ENCODE data around the gene DNAJB6. TPM values are rescaled to one million over a fixed set of nuclear protein-coding genes. Genes with fewer than 3 reads are reported as not detected.

Gene DNAJB6
- total RNA-seq, 2 experiments from 2014 or later, result 56.4 to 65.9 TPM

- Histone ChIP-seq H3K4me2 (ENCODE audit: low read length) (no peak overlapping the region), H3K4me1 (ENCODE audit: insufficient read depth, low read length, poor library complexity, severe bottlenecking) (no peaks in the 10 kb centered on the region), H2AFZ (ENCODE audit: low read length) (no peak overlapping the region), H3K9me2 (ENCODE audit: insufficient read depth, low read length) (no peaks in the 10 kb centered on the region), H3K36me3 (ENCODE audit: insufficient read depth, low read length) (no peaks in the 10 kb centered on the region), H3K4me3 (ENCODE audit: low read depth, low read length, poor library complexity, severe bottlenecking) (no peak overlapping the region), H3K27ac (ENCODE audit: low read depth, low read length, poor library complexity, severe bottlenecking) (no peak overlapping the region), H4K20me1 (ENCODE audit: insufficient read depth, low read length) (no peaks in the 10 kb centered on the region), H3K9me3 (ENCODE audit: low read length) (no peaks in the 10 kb centered on the region), H3K79me2 (ENCODE audit: insufficient read depth, low read depth, low read length) (no peaks in the 10 kb centered on the region)
- BruUV-seq (replicated peaks), result no TSS peak
- CTCF ChIA-PET (ENCODE audit: unreplicated experiment), result no interaction called here
- intact Hi-C loops (cut with micrococcal nuclease; ENCODE audit: unreplicated experiment), result no loop called here
- no peak for TF ChIP-seq CTCF (conservative IDR thresholded peaks at IDR 0.05; ENCODE audit: low read length)
- TF ChIP-seq EZH2phosphoT487 (IDR thresholded peaks at IDR 0.05; ENCODE audit: borderline replicate concordance, low read depth, low read length), result no peak
- DNase-seq (ENCODE audit: low spot score), result no peak
- POLR2A ChIA-PET, result no interaction called here
Observed at GRCh38 chr7:157313645-157314044, 23.2 kb upstream of the DNAJB6 start.

GRCh38 chr7:157318015-157318706 lies 18.6 kb upstream of the DNAJB6 start:
- H3K9me3 ChIP-seq (ENCODE audit: low read length), result no peaks in the 10 kb centered on the region
- ChIA-PET POLR2A (interaction anchor here (0.8 to 2.5 kb wide), 3 partner anchors 10 to 16 kb away, joined by 3 to 8 read pairs (median 3); no protein-coding TSS in a partner anchor), CTCF (ENCODE audit: unreplicated experiment) (no interaction called here)
- no peak overlapping the region for H2AFZ ChIP-seq (ENCODE audit: low read length)
- H3K4me3 ChIP-seq (ENCODE audit: low read depth, low read length, poor library complexity, severe bottlenecking), result no peak overlapping the region
- H3K9me2 ChIP-seq (ENCODE audit: insufficient read depth, low read length), result no peaks in the 10 kb centered on the region
- TF ChIP-seq EZH2phosphoT487 (IDR thresholded peaks at IDR 0.05; ENCODE audit: borderline replicate concordance, low read depth, low read length) (no peak), CTCF (conservative IDR thresholded peaks at IDR 0.05; ENCODE audit: low read length) (no peak)
- BruUV-seq (replicated peaks), result no TSS peak
- no peaks in the 10 kb centered on the region for H3K4me1 ChIP-seq (ENCODE audit: insufficient read depth, low read length, poor library complexity, severe bottlenecking)
- no peak overlapping the region for H3K4me2 ChIP-seq (ENCODE audit: low read length)
- H3K79me2 ChIP-seq (ENCODE audit: insufficient read depth, low read depth, low read length), result no peaks in the 10 kb centered on the region
- intact Hi-C loops (cut with micrococcal nuclease; ENCODE audit: unreplicated experiment), result no loop called here
- H4K20me1 ChIP-seq (ENCODE audit: insufficient read depth, low read length), result no peaks in the 10 kb centered on the region
- no peaks in the 10 kb centered on the region for H3K36me3 ChIP-seq (ENCODE audit: insufficient read depth, low read length)
- DNase-seq (ENCODE audit: low spot score), result no peak
- no peak overlapping the region for H3K27ac ChIP-seq (ENCODE audit: low read depth, low read length, poor library complexity, severe bottlenecking)

GRCh38 chr7:157320608-157320980 lies 16.2 kb upstream of the DNAJB6 start:
- no peaks in the 10 kb centered on the region for H3K79me2 ChIP-seq (ENCODE audit: insufficient read depth, low read depth, low read length)
- DNase-seq (ENCODE audit: low spot score), result no peak
- H4K20me1 ChIP-seq (ENCODE audit: insufficient read depth, low read length), result no peaks in the 10 kb centered on the region
- H3K27ac ChIP-seq (ENCODE audit: low read depth, low read length, poor library complexity, severe bottlenecking), result no peak overlapping the region
- CTCF ChIA-PET (ENCODE audit: unreplicated experiment), result no interaction called here
- H2AFZ ChIP-seq (ENCODE audit: low read length), result no peak overlapping the region
- no TSS peak for BruUV-seq (replicated peaks)
- H3K4me3 ChIP-seq (ENCODE audit: low read depth, low read length, poor library complexity, severe bottlenecking), result no peak overlapping the region
- no peaks in the 10 kb centered on the region for H3K9me3 ChIP-seq (ENCODE audit: low read length)
- POLR2A ChIA-PET, result interaction anchor here (0.6 to 1.8 kb wide), 5 partner anchors 10 to 692 kb away, joined by 3 to 9 read pairs (median 4); no protein-coding TSS in a partner anchor
- H3K4me1 ChIP-seq (ENCODE audit: insufficient read depth, low read length, poor library complexity, severe bottlenecking), result no peaks in the 10 kb centered on the region
- intact Hi-C loops (cut with micrococcal nuclease; ENCODE audit: unreplicated experiment), result no loop called here
- no peak for TF ChIP-seq EZH2phosphoT487 (IDR thresholded peaks at IDR 0.05; ENCODE audit: borderline replicate concordance, low read depth, low read length)
- TF ChIP-seq CTCF (conservative IDR thresholded peaks at IDR 0.05; ENCODE audit: low read length), result no peak
- H3K9me2 ChIP-seq (ENCODE audit: insufficient read depth, low read length), result no peaks in the 10 kb centered on the region
- H3K4me2 ChIP-seq (ENCODE audit: low read length), result no peak overlapping the region
- H3K36me3 ChIP-seq (ENCODE audit: insufficient read depth, low read length), result no peaks in the 10 kb centered on the region
